ENCODE results near the gene SARNP. TPM values are rescaled to one million over a fixed set of nuclear protein-coding genes. Genes with fewer than 3 reads are reported as not detected.

Gene SARNP
- total RNA-seq, 1 donor from 2014 or later: 98.7 TPM

GRCh38 chr12:55861871-55862270 lies 44.3 kb upstream of the SARNP start:
- no peak for DNase-seq
- no peaks in the 10 kb centered on the region for H3K9me3 Mint-ChIP-seq (ENCODE audit: unreplicated experiment)
- no peak overlapping the region for H3K4me3 Mint-ChIP-seq (ENCODE audit: unreplicated experiment)
- H3K27ac Mint-ChIP-seq (ENCODE audit: unreplicated experiment): no peak overlapping the region
- no peak for TF ChIP-seq CTCF (IDR thresholded peaks at IDR 0.05; ENCODE audit: partially characterized antibody, unreplicated experiment)
- H3K36me3 Mint-ChIP-seq (ENCODE audit: unreplicated experiment): no peaks in the 10 kb centered on the region
- no peaks in the 10 kb centered on the region for H3K4me1 Mint-ChIP-seq (ENCODE audit: low read depth, unreplicated experiment)
- peaks cover 2% of the 10 kb centered on the region for H3K27me3 Mint-ChIP-seq (ENCODE audit: unreplicated experiment)

GRCh38 chr12:55861396-55861795 lies 43.9 kb upstream of the SARNP start:
- no peak for TF ChIP-seq CTCF (IDR thresholded peaks at IDR 0.05; ENCODE audit: partially characterized antibody, unreplicated experiment)
- Mint-ChIP-seq H3K9me3 (ENCODE audit: unreplicated experiment) (no peaks in the 10 kb centered on the region), H3K4me3 (ENCODE audit: unreplicated experiment) (no peak overlapping the region), H3K4me1 (ENCODE audit: low read depth, unreplicated experiment) (no peaks in the 10 kb centered on the region), H3K36me3 (ENCODE audit: unreplicated experiment) (no peaks in the 10 kb centered on the region), H3K27ac (ENCODE audit: unreplicated experiment) (no peak overlapping the region), H3K27me3 (ENCODE audit: unreplicated experiment) (peaks cover 2% of the 10 kb centered on the region)
- DNase-seq: no peak

- Mint-ChIP-seq H3K4me3 (ENCODE audit: unreplicated experiment) (no peak overlapping the region), H3K4me1 (ENCODE audit: low read depth, unreplicated experiment) (no peaks in the 10 kb centered on the region), H3K36me3 (ENCODE audit: unreplicated experiment) (no peaks in the 10 kb centered on the region), H3K9me3 (ENCODE audit: unreplicated experiment) (peaks cover 1% of the 10 kb centered on the region), H3K27ac (ENCODE audit: unreplicated experiment) (no peak overlapping the region), H3K27me3 (ENCODE audit: unreplicated experiment) (peaks cover 2% of the 10 kb centered on the region)
- no peak for DNase-seq
- no peak for TF ChIP-seq CTCF (IDR thresholded peaks at IDR 0.05; ENCODE audit: partially characterized antibody, unreplicated experiment)
Measured at GRCh38 chr12:55852740-55853139, 35.2 kb upstream of the SARNP start.

- peaks cover 2% of the 10 kb centered on the region for H3K27me3 Mint-ChIP-seq (ENCODE audit: unreplicated experiment)
- H3K4me1 Mint-ChIP-seq (ENCODE audit: low read depth, unreplicated experiment): no peaks in the 10 kb centered on the region
- peaks cover 1% of the 10 kb centered on the region for H3K9me3 Mint-ChIP-seq (ENCODE audit: unreplicated experiment)
- no peaks in the 10 kb centered on the region for H3K36me3 Mint-ChIP-seq (ENCODE audit: unreplicated experiment)
- no peak overlapping the region for H3K4me3 Mint-ChIP-seq (ENCODE audit: unreplicated experiment)
- no peak overlapping the region for H3K27ac Mint-ChIP-seq (ENCODE audit: unreplicated experiment)
- no peak for TF ChIP-seq CTCF (IDR thresholded peaks at IDR 0.05; ENCODE audit: partially characterized antibody, unreplicated experiment)
- DNase-seq: no peak
Measured at GRCh38 chr12:55850893-55851292, 33.4 kb upstream of the SARNP start.

DNA sequence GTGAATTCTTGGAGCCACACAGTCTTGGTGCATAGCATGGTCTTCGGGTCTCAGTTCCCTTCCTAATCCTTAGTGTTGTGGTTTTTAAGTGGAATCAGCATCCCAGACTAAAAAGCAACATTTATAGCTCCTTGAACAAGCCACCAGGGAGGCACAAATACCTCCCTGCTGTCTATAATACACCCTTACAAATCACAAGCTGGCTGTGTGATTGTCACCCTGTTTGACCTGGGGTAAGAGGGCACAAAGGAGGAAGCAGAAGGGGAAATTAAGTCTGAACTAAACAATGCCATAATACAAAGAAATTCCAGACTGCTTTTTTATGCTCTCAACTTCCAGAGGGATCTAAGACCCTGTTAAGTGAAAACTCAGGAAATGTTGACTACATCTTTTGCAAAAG lies 32.9 kb upstream of the SARNP start:
- Mint-ChIP-seq H3K9me3 (ENCODE audit: unreplicated experiment) (peaks cover 1% of the 10 kb centered on the region), H3K27me3 (ENCODE audit: unreplicated experiment) (peaks cover 2% of the 10 kb centered on the region), H3K4me3 (ENCODE audit: unreplicated experiment) (no peak overlapping the region), H3K36me3 (ENCODE audit: unreplicated experiment) (no peaks in the 10 kb centered on the region), H3K27ac (ENCODE audit: unreplicated experiment) (no peak overlapping the region), H3K4me1 (ENCODE audit: low read depth, unreplicated experiment) (peaks cover 2% of the 10 kb centered on the region)
- no peak for DNase-seq
- no peak for TF ChIP-seq CTCF (IDR thresholded peaks at IDR 0.05; ENCODE audit: partially characterized antibody, unreplicated experiment)
